ENCODE measurements around the gene INSC.

GRCh38 chr11:15288863-15289262, 174.1 kb downstream of the INSC start:
- TF ChIP-seq YY1 (IDR thresholded peaks at IDR 0.05; ENCODE audit: low read depth) (no peak), RAD21 (IDR thresholded peaks at IDR 0.05; ENCODE audit: low read depth) (no peak), NFIC (IDR thresholded peaks at IDR 0.05) (no peak), CREB1 (IDR thresholded peaks at IDR 0.05; ENCODE audit: low read depth) (no peak), CEBPB (IDR thresholded peaks at IDR 0.05) (no peak), EP300 (IDR thresholded peaks at IDR 0.05; ENCODE audit: borderline replicate concordance) (no peak), USF1 (IDR thresholded peaks at IDR 0.05) (no peak), TCF12 (IDR thresholded peaks at IDR 0.05; ENCODE audit: low read depth) (no peak), TAF1 (IDR thresholded peaks at IDR 0.05; ENCODE audit: low read depth) (no peak), MAX (IDR thresholded peaks at IDR 0.05) (no peak), EGR1 (IDR thresholded peaks at IDR 0.05) (no peak), ZBTB7A (IDR thresholded peaks at IDR 0.05; ENCODE audit: low read depth) (no peak), FOXM1 (IDR thresholded peaks at IDR 0.05; ENCODE audit: borderline replicate concordance, low read depth) (no peak)
- TF ChIP-seq, protein P1, sequence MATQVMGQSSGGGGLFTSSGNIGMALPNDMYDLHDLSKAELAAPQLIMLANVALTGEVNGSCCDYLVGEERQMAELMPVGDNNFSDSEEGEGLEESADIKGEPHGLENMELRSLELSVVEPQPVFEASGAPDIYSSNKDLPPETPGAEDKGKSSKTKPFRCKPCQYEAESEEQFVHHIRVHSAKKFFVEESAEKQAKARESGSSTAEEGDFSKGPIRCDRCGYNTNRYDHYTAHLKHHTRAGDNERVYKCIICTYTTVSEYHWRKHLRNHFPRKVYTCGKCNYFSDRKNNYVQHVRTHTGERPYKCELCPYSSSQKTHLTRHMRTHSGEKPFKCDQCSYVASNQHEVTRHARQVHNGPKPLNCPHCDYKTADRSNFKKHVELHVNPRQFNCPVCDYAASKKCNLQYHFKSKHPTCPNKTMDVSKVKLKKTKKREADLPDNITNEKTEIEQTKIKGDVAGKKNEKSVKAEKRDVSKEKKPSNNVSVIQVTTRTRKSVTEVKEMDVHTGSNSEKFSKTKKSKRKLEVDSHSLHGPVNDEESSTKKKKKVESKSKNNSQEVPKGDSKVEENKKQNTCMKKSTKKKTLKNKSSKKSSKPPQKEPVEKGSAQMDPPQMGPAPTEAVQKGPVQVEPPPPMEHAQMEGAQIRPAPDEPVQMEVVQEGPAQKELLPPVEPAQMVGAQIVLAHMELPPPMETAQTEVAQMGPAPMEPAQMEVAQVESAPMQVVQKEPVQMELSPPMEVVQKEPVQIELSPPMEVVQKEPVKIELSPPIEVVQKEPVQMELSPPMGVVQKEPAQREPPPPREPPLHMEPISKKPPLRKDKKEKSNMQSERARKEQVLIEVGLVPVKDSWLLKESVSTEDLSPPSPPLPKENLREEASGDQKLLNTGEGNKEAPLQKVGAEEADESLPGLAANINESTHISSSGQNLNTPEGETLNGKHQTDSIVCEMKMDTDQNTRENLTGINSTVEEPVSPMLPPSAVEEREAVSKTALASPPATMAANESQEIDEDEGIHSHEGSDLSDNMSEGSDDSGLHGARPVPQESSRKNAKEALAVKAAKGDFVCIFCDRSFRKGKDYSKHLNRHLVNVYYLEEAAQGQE (IDR thresholded peaks at IDR 0.05; ENCODE audit: low read depth), result no peak
